ENCODE measurements around the gene SOX10. TPM values are rescaled to one million over a fixed set of nuclear protein-coding genes. Genes with fewer than 3 reads are reported as not detected.

SOX10 gene
- total RNA-seq, 1 experiment from 2014 or later: 2.4 TPM

DNA sequence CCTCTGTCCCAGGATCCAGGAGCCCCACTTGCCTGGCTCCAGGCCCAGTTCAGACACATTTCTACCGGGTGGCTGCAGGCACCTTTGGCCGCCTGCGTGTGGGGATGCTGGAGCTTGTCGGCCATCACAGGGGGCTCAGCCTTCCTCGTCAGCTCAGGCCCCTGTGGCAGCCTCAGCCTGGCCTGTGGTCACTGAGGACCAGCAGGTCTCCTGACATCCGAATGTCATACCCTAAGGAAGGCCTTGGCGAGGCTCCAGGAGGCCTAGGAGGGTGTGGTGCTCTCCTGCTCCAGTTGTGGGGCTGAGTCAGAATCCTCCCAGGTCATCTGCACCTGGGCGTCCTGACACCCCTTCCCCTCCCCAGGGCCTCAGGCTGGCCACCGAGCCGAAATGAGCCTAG, 14.9 kb upstream of the SOX10 start:
- Histone ChIP-seq H3K23me2 (ENCODE audit: insufficient read length, low read depth, low read length, poor library complexity, severe bottlenecking) (no peaks in the 10 kb centered on the region), H3K14ac (ENCODE audit: insufficient read depth, low read length) (no peak overlapping the region), H3K9ac (ENCODE audit: extremely low read depth, insufficient read length, low read length) (no peak overlapping the region), H4K91ac (ENCODE audit: insufficient read length, low read depth, low read length) (no peak overlapping the region), H3K4me2 (ENCODE audit: insufficient read depth, insufficient read length, low read length) (no peak overlapping the region), H2BK5ac (ENCODE audit: insufficient read length, low read length) (no peak overlapping the region), H2AFZ (ENCODE audit: low read length) (no peak overlapping the region), H2AK5ac (ENCODE audit: insufficient read length, low read length) (no peak overlapping the region), H2BK15ac (ENCODE audit: low read depth, low read length) (no peak overlapping the region), H3K27me3 (ENCODE audit: insufficient read depth, low read length) (no peaks in the 10 kb centered on the region), H3K27ac (ENCODE audit: insufficient read length, low read depth, low read length) (no peak overlapping the region), H4K20me1 (ENCODE audit: control insufficient read depth, insufficient read depth, insufficient read length) (no peaks in the 10 kb centered on the region), H4K8ac (replicated peaks; ENCODE audit: insufficient read length, low read depth, low read length) (no peak overlapping the region), H4K5ac (ENCODE audit: insufficient read length, low read depth, low read length) (no peak overlapping the region), H3K9me3 (ENCODE audit: control insufficient read depth, low read depth, low read length) (no peaks in the 10 kb centered on the region), H2BK20ac (ENCODE audit: low read depth, low read length, poor library complexity, severe bottlenecking) (no peak overlapping the region), H3T11ph (ENCODE audit: low read length) (no peak overlapping the region), H2BK12ac (ENCODE audit: insufficient read length, low read depth, low read length) (no peak overlapping the region), H3K56ac (ENCODE audit: insufficient read length, low read depth, low read length) (no peak overlapping the region), H3K79me2 (ENCODE audit: insufficient read depth, low read length) (no peaks in the 10 kb centered on the region), H3K4ac (ENCODE audit: low read depth, low read length) (no peak overlapping the region), H3K79me1 (ENCODE audit: insufficient read depth, low read depth, low read length, poor library complexity, severe bottlenecking) (no peaks in the 10 kb centered on the region), H3K23ac (ENCODE audit: insufficient read length, low read depth, low read length) (no peak overlapping the region), H3K4me1 (ENCODE audit: insufficient read depth, low read length) (peaks cover 3% of the 10 kb centered on the region; the same call in 1 of the 2 replicates), H3K18ac (ENCODE audit: insufficient read length, low read depth, low read length) (no peak overlapping the region), H2BK120ac (ENCODE audit: low read depth, low read length, poor library complexity, severe bottlenecking) (no peak overlapping the region)
- WGBS (ENCODE audit: extremely low coverage, insufficient read length, low lambda C conversion rate): no CpG with 5 or more reads among the region's 10 CpGs
- TF ChIP-seq, protein P1, sequence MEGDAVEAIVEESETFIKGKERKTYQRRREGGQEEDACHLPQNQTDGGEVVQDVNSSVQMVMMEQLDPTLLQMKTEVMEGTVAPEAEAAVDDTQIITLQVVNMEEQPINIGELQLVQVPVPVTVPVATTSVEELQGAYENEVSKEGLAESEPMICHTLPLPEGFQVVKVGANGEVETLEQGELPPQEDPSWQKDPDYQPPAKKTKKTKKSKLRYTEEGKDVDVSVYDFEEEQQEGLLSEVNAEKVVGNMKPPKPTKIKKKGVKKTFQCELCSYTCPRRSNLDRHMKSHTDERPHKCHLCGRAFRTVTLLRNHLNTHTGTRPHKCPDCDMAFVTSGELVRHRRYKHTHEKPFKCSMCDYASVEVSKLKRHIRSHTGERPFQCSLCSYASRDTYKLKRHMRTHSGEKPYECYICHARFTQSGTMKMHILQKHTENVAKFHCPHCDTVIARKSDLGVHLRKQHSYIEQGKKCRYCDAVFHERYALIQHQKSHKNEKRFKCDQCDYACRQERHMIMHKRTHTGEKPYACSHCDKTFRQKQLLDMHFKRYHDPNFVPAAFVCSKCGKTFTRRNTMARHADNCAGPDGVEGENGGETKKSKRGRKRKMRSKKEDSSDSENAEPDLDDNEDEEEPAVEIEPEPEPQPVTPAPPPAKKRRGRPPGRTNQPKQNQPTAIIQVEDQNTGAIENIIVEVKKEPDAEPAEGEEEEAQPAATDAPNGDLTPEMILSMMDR (conservative IDR thresholded peaks at IDR 0.05): no peak
- Mint-ChIP-seq H3K36me3 (ENCODE audit: insufficient read depth in 1 of 3, low read depth in 3 of 3) (peaks cover 0 to 1% (median 0%) of the 10 kb centered on the region in 3 experiments; a peak in 1 of 7 replicates), H3K27ac (no peak overlapping the region), H3K4me1 (peaks cover 19 to 42% of the 10 kb centered on the region in 2 experiments), H3K9me3 (no peaks in the 10 kb centered on the region), H3K4me3 (no peak overlapping the region), H3K27me3 (ENCODE audit: low read depth) (peaks cover 17% of the 10 kb centered on the region)
- DNase-seq: no peak

Data from H9 (cell line).